ENCODE data around the gene SELENOO.
"Not testable (repeated sequence)": the region's sequence is repeated elsewhere in the genome, so short reads cannot be mapped to it uniquely, and the experiment has no call there.

GRCh38 chr22:50168490-50169180 lies 32.2 kb upstream of the SELENOO start:
- TF ChIP-seq POLR2A, CTCF (IDR thresholded peaks at IDR 0.05): not testable (repeated sequence)

Data from Peyer's patch (tissue), 4 donors.